Left lung (tissue), 10 donors: ENCODE results near the gene ITPRIPL2. TPM values are rescaled to one million over a fixed set of nuclear protein-coding genes. Genes with fewer than 3 reads are reported as not detected.

Source experiments
- ATAC-seq: fragments of 200-7000 bp; cut with Tn5 transposase; one replicate; pipeline ENCODE4 v1.9.1; 2020; ENCODE audit warnings: moderate library complexity
- DNase-seq, 4 donors: peaks; one replicate each; pipeline ENCODE4 v3.0.0-alpha.2; 2013 to 2020
- H3K27ac ChIP-seq, 2 donors: fragments of 200-600 bp; sonication (generic) in 1 of 2; one replicate each; pipeline versions ENCODE4 v1.5.0 to v1.8.0; 2020 to 2021
- H3K27me3 ChIP-seq, 2 donors: fragments of 200-600 bp; sonication (generic) in 1 of 2; one replicate each; pipeline versions ENCODE4 v1.5.0 to v1.8.0; 2020 to 2021
- H3K36me3 ChIP-seq, 2 donors: fragments of 200-600 bp; sonication (generic) in 1 of 2; one replicate each; pipeline versions ENCODE4 v1.5.0 to v1.8.0; 2020 to 2021
- H3K4me1 ChIP-seq, 2 donors: fragments of 200-600 bp; one replicate each; pipeline ENCODE4 v1.8.0; 2021
- H3K4me3 ChIP-seq, 2 donors: fragments of 200-600 bp; sonication (generic) in 1 of 2; one replicate each; pipeline versions ENCODE4 v1.5.0 to v1.8.0; 2020 to 2021; ENCODE audit warnings: mild to moderate bottlenecking in 1 of 2
- H3K9me3 ChIP-seq, 2 donors: fragments of 200-600 bp; sonication (generic) in 1 of 2; one replicate each; pipeline versions ENCODE4 v1.5.0 to v1.8.0; 2020 to 2021
- intact Hi-C, 2 donors: fragments of 100-400 bp; cut with DNase I; formaldehyde crosslinking; loops; one replicate each; pipeline versions ENCODE4 v1.11.2 to v1.14.2; 2022
- polyA plus RNA-seq, 6 donors: library from polyadenylated mRNA; unstranded; fragments of 120-200 nt; gene quantifications; one replicate each; pipeline ENCODE4 v1.2.1, GENCODE V29; 2013; ENCODE audit not compliant: insufficient read length in 6 of 6
- total RNA-seq, 2 donors: library from RNA; stranded (reverse); fragmentation: NEBNext Ultra II Directional; extraction: Animal tissue kit (Norgen Biotek cat#: 25700); gene quantifications; one replicate each; pipeline ENCODE4 v1.2.1, GENCODE V29; 2021
- TF ChIP-seq, protein P1 (sequence below), 2 donors: fragments of 200-600 bp; sonication (generic) in 1 of 2; IDR thresholded peaks; one replicate each; pipeline versions ENCODE4 v1.5.0 to v1.8.0; 2021; ENCODE audit warnings: antibody characterized with exemption in 2 of 2
- donor health status: DM: no; HTN: yes; CAD: no.
- donor health status: DM: no; HTN: no; CAD: no.

The ITPRIPL2 gene
- total and polyA plus RNA-seq, 8 donors = 24.6 to 82.7 (median 32.4) TPM

DNA sequence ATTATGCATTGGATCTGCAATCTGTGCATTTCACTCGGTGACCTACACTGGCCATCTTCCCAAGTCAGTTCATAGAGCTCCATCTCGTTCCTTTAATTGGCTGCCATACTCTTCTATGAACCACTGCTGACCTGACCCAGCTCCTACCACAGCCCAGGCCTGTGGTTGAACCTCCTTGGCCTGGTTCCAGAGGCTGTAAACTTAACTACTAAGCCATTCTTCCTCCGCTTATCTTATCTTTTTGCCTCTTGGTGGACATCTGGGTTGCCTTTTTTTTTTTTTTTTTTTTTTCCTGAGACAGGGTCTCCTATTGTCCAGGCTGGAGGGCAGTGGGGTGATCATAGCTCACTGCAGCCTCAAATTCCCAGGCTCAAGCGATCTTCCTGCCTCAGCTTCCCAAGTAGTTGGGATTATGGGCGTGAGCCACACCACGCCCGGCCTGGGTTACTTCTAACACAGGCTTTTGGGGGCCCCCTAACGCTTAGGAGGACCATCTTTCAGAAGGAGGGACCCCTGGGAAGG lies 28.0 kb upstream of the ITPRIPL2 start:
- Histone ChIP-seq H3K36me3 (peaks cover 0 to 12% of the 10 kb centered on the region in 2 donors), H3K27me3 (peaks cover 0 to 12% of the 10 kb centered on the region in 2 donors), H3K9me3 (no peaks in the 10 kb centered on the region), H3K4me3 (no peak overlapping the region), H3K4me1 (peaks cover 7 to 18% of the 10 kb centered on the region in 2 donors), H3K27ac (no peak overlapping the region)
- TF ChIP-seq, protein P1, sequence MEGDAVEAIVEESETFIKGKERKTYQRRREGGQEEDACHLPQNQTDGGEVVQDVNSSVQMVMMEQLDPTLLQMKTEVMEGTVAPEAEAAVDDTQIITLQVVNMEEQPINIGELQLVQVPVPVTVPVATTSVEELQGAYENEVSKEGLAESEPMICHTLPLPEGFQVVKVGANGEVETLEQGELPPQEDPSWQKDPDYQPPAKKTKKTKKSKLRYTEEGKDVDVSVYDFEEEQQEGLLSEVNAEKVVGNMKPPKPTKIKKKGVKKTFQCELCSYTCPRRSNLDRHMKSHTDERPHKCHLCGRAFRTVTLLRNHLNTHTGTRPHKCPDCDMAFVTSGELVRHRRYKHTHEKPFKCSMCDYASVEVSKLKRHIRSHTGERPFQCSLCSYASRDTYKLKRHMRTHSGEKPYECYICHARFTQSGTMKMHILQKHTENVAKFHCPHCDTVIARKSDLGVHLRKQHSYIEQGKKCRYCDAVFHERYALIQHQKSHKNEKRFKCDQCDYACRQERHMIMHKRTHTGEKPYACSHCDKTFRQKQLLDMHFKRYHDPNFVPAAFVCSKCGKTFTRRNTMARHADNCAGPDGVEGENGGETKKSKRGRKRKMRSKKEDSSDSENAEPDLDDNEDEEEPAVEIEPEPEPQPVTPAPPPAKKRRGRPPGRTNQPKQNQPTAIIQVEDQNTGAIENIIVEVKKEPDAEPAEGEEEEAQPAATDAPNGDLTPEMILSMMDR (IDR thresholded peaks at IDR 0.05) = no peak
- intact Hi-C loops = loop anchor here in 1 of 2 donors (10.0 kb wide), 1 partner anchor 79 kb away; the partner anchor contains the start of gene SYT17
- no peak for ATAC-seq
- DNase-seq = no peak

DNA sequence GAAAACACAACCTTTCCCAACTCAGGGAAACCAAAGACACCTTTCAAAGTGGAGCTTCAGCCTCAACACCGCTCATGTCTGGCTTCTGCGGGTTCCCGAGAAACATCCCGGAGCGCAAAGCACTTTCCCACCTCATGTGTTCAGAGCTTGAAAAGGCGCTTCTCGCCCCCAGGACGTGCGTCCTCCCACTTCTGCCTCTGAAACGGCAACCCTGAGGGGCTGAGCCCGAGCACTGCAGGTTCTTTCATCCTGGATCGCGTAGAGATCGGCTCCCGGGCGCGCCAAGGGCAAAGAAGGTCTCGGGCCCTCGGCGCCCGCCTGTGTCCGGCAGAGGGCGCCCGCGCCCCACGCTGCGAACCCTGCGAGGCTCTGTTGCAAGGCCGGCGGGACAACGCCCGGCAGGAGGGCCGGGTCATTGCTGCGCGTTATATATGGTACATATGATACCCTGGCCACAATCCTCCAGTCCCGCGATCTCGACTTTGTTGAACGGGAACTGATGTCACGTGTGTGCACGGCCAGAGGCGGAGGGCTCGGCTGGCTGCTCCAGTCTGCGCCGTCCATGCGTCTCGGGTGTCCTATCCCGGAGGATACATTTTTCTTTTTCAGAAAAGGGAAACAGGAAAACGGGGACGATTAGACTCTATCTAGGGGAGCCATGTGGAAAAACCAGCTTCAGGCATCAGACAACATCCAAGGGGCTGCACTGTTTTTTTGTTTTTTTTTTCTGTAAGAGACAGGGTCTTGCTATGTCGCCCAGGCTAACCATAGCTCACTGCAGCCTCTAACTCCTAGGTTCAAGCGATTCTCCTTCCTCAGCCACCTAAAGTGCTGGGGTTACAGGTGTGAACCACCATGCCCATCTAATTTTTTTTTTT lies 27.2 kb upstream of the ITPRIPL2 start:
- peak overlapping the region in 1 of 2 donors; percentile 14 for H3K27ac ChIP-seq
- ATAC-seq = peak; percentile 100

DNA sequence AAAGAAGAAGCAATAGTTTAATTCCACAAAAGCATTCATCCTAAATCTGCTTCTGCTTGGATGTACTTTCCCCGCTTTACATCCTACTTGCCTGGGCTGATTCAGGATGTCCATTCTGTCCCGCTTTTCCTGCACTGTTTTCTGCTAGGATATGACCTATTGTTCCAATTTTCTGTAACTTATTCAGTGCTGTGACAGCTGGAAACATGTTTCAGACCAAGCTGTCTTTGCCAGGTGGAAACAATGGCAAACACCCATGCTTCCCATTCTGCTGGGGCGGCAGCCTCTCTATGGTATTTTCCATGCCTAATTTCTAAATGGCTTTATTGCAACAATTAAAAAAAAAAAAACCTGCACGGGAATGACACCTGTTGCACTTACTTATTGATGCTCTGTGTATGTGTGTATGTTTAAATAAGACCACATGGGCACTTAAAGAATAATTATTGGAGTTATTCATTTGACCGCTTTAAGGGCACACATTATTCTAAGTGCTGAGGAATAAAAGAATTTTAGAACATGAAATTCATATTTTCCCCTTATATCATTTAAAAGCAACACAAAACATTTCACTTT lies 25.3 kb upstream of the ITPRIPL2 start:
- intact Hi-C loops = loop anchor here in 1 of 2 donors (10.0 kb wide), 1 partner anchor 76 kb away; the partner anchor contains the start of gene SYT17
- H3K9me3 ChIP-seq = no peaks in the 10 kb centered on the region
- peaks cover 7 to 25% of the 10 kb centered on the region in 2 donors for H3K4me1 ChIP-seq
- peaks cover 0 to 12% of the 10 kb centered on the region in 2 donors for H3K27me3 ChIP-seq
- no peak for DNase-seq
- TF ChIP-seq, protein P1 (IDR thresholded peaks at IDR 0.05) = no peak
- ATAC-seq = no peak
- no peaks in the 10 kb centered on the region for H3K36me3 ChIP-seq
- no peak overlapping the region for H3K27ac ChIP-seq
- H3K4me3 ChIP-seq = no peak overlapping the region

More for the DNA sequence above, 27.2 kb upstream of the ITPRIPL2 start:
- H3K4me3 ChIP-seq = peak overlapping the region; percentile 34 to 36
- H3K4me1 ChIP-seq = peaks cover 7 to 18% of the 10 kb centered on the region in 2 donors
- H3K27me3 ChIP-seq = peaks cover 0 to 12% of the 10 kb centered on the region in 2 donors
- H3K9me3 ChIP-seq = no peaks in the 10 kb centered on the region
- DNase-seq = peak; percentile 88 to 99 (median 93)
- intact Hi-C loops = loop anchor here in 1 of 2 donors (10.0 kb wide), 1 partner anchor 78 kb away; the partner anchor contains the start of gene SYT17
- H3K36me3 ChIP-seq = peaks cover 0 to 6% of the 10 kb centered on the region in 2 donors
- TF ChIP-seq, protein P1 (IDR thresholded peaks at IDR 0.05) = peak; percentile 98 to 99

DNA sequence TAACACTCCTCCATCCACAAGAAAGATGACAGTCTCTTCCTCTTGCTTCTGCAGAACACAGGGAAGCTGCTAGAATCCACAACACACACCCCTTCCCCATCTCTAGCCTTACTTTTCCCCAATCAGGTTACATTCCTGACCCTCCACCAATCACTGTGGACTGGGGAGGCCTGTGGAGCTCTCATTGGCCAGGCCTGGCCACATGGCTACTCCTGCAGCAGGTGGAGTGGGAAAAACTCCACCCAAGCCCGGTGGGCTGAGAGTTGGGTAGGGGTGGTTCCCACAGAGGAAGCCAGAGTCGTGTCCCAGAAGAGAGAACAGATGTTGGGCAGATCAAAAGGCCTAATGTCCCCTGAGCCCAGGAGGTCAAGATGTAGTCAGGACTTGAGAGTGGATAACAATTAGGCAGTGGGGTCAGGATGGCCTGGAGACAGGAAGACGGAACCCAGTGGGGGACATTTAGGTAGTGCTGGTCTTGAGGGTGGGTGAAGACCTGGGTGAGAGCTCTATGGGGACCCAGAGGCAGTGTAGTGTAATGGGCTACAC lies 24.3 kb upstream of the ITPRIPL2 start:
- Histone ChIP-seq H3K27ac (no peak overlapping the region), H3K27me3 (peaks cover 0 to 12% of the 10 kb centered on the region in 2 donors), H3K36me3 (no peaks in the 10 kb centered on the region), H3K4me1 (peaks cover 7 to 25% of the 10 kb centered on the region in 2 donors), H3K9me3 (no peaks in the 10 kb centered on the region), H3K4me3 (no peak overlapping the region)
- intact Hi-C loops = loop anchor here in 1 of 2 donors (10.0 kb wide), 1 partner anchor 75 kb away; the partner anchor contains the start of gene SYT17
- TF ChIP-seq, protein P1 (IDR thresholded peaks at IDR 0.05) = no peak
- DNase-seq (no peak), ATAC-seq (no peak)
